Upper lobe of right lung (tissue), 1 donor: ENCODE data around the gene CHD2. TPM values are rescaled to one million over a fixed set of nuclear protein-coding genes. Genes with fewer than 3 reads are reported as not detected.
"Not testable (repeated sequence)": the region's sequence is repeated elsewhere in the genome, so short reads cannot be mapped to it uniquely, and the experiment has no call there.

Source experiments
- ATAC-seq: fragments of 200-7000 bp; cut with Tn5 transposase; one replicate; pipeline ENCODE4 v1.9.1; 2020; ENCODE audit warnings: mild to moderate bottlenecking, moderate library complexity
- DNase-seq: peaks from one replicate; pipeline ENCODE4 v3.0.0-alpha.2; 2020
- H3K27ac ChIP-seq: fragments of 200-600 bp; one replicate; pipeline ENCODE4 v1.8.0; 2022
- H3K27me3 ChIP-seq: fragments of 200-600 bp; one replicate; pipeline ENCODE4 v1.8.0; 2022; ENCODE audit warnings: mild to moderate bottlenecking
- H3K36me3 ChIP-seq: fragments of 200-600 bp; one replicate; pipeline ENCODE4 v1.8.0; 2022
- H3K4me1 ChIP-seq: fragments of 200-600 bp; one replicate; pipeline ENCODE4 v1.8.0; 2022
- H3K4me3 ChIP-seq: fragments of 200-600 bp; one replicate; pipeline ENCODE4 v1.8.0; 2022; ENCODE audit warnings: mild to moderate bottlenecking
- H3K9me3 ChIP-seq: fragments of 200-600 bp; one replicate; pipeline ENCODE4 v1.8.0; 2022
- CTCF ChIP-seq: fragments of 200-600 bp; IDR thresholded peaks from one replicate; pipeline ENCODE4 v1.8.0; 2022; ENCODE audit warnings: antibody characterized with exemption
- intact Hi-C: fragments of 100-400 bp; cut with DNase I; formaldehyde crosslinking; loops from one replicate; pipeline ENCODE4 v1.11.0; 2022
- total RNA-seq: library from RNA; stranded (reverse); fragmentation: NEBNext Ultra II Directional; extraction: Animal tissue kit (Norgen Biotek cat#: 25700); gene quantifications from one replicate; pipeline ENCODE4 v1.2.1, GENCODE V29; 2021
- donor health status: DM: no; HTN: yes; CAD: no; lungs with severe emphysema.

The CHD2 gene
- total RNA-seq, 1 donor from 2014 or later = 161 TPM

- TF ChIP-seq CTCF = no peak
- no peak overlapping the region for H3K4me3 ChIP-seq
- peaks cover 18% of the 10 kb centered on the region for H3K4me1 ChIP-seq
- DNase-seq = no peak
- no peaks in the 10 kb centered on the region for H3K9me3 ChIP-seq
- no peaks in the 10 kb centered on the region for H3K36me3 ChIP-seq
- intact Hi-C loops = no loop called here
- ATAC-seq = peak; percentile 95
- H3K27ac ChIP-seq = peak overlapping the region; percentile 72
- no peaks in the 10 kb centered on the region for H3K27me3 ChIP-seq
Observed at GRCh38 chr15:92869263-92869940, 30.7 kb upstream of the CHD2 start.

- Histone ChIP-seq H3K27me3 (no peaks in the 10 kb centered on the region), H3K27ac (peak overlapping the region; percentile 72), H3K36me3 (no peaks in the 10 kb centered on the region), H3K4me3 (no peak overlapping the region), H3K9me3 (no peaks in the 10 kb centered on the region), H3K4me1 (peaks cover 18% of the 10 kb centered on the region)
- DNase-seq = no peak
- TF ChIP-seq CTCF = no peak
- peak; percentile 45 for ATAC-seq
- intact Hi-C loops = no loop called here
Observed at GRCh38 chr15:92870010-92870591, 30.0 kb upstream of the CHD2 start.

- intact Hi-C loops, DNase-seq, H3K27ac ChIP-seq, H3K36me3 ChIP-seq, H3K27me3 ChIP-seq, H3K9me3 ChIP-seq, H3K4me3 ChIP-seq, ATAC-seq: not testable (repeated sequence)
- H3K4me1 ChIP-seq = peaks cover 18% of the 10 kb centered on the region
Observed at GRCh38 chr15:92872967-92873366, 27.2 kb upstream of the CHD2 start.

- Histone ChIP-seq H3K4me3 (no peak overlapping the region), H3K36me3 (no peaks in the 10 kb centered on the region), H3K9me3 (no peaks in the 10 kb centered on the region), H3K4me1 (peaks cover 20% of the 10 kb centered on the region), H3K27me3 (no peaks in the 10 kb centered on the region), H3K27ac (no peak overlapping the region)
- ATAC-seq (no peak), DNase-seq (no peak)
- TF ChIP-seq CTCF = no peak
- intact Hi-C loops = no loop called here
Observed at GRCh38 chr15:92877000-92877399, 23.1 kb upstream of the CHD2 start.

GRCh38 chr15:92877416-92877815 lies 22.7 kb upstream of the CHD2 start:
- Histone ChIP-seq H3K4me1 (peaks cover 20% of the 10 kb centered on the region), H3K27me3 (no peaks in the 10 kb centered on the region), H3K4me3 (no peak overlapping the region), H3K36me3 (no peaks in the 10 kb centered on the region), H3K27ac (no peak overlapping the region), H3K9me3 (no peaks in the 10 kb centered on the region)
- ATAC-seq = no peak
- intact Hi-C loops = no loop called here
- no peak for DNase-seq
- TF ChIP-seq CTCF = no peak

- DNase-seq = no peak
- Histone ChIP-seq H3K4me1 (peaks cover 20% of the 10 kb centered on the region), H3K36me3 (no peaks in the 10 kb centered on the region), H3K4me3 (no peak overlapping the region), H3K27ac (peak overlapping the region; percentile 30), H3K27me3 (no peaks in the 10 kb centered on the region), H3K9me3 (no peaks in the 10 kb centered on the region)
- intact Hi-C loops = no loop called here
- no peak for TF ChIP-seq CTCF
- ATAC-seq = no peak
Observed at GRCh38 chr15:92878593-92879053, 21.5 kb upstream of the CHD2 start.
